GM19351 (cell line): ENCODE results near the gene ARL16.

Experiments
- ATAC-seq: cut with Tn5 transposase; IDR thresholded peaks from one replicate; pipeline ENCODE4 v1.9.1; 2021; ENCODE audit warnings: mild to moderate bottlenecking, moderate library complexity; ENCODE audit not compliant: unreplicated experiment

Gene ARL16

DNA sequence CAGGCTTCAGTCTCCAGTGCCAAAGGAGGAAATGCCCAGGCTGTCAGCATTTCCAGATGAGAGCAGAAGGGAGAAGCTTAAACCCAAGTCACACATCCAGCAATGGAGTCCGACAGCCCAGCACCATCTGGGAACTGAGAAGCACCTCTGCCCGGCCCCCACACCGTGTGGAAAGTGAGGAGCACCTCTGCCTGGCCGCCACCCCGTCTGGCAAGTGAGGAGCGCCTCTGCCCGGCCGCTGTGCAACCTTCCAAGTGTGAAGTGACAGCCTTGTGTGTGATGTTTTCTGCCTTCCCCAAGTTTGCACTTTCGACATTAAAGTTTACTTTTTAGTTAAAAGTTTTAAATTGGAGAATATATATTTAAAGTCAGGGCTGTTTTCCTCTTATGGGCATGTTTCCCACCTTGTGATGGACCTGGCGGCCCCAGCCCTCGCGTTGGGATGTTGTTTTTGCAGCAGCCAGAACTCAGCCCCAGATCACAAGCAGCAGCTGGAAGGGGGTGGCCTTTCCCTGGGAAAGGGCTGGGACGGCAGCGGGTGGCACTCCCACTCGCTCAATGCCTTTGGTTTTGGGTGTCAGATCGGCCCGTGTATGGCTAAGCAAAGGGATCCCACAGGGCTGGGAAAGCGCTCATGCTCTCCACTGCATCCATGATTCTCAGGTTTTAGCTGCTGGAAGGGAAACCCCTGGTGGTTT lies 9.9 kb downstream of the ARL16 start:
- ATAC-seq = no peak

DNA sequence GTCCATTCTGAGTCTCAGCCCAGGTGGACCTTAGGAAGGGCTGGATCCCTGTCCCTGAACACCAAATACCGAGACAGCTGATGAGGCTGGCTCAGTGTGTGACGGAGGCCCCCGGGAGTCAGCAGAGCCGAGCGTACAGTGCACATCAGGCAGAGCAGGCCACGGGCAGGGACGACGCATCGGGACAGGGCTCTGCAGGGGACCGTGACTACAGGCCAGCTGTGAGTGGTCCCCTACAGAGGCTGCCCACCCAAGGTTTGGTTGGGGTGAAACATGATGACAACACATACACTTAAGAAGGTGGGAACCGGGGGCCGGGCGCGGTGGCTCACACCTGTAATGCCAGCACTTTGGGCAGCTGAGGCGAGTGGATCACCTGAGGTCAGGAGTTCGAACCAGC lies 10.6 kb downstream of the ARL16 start:
- no peak for ATAC-seq

DNA sequence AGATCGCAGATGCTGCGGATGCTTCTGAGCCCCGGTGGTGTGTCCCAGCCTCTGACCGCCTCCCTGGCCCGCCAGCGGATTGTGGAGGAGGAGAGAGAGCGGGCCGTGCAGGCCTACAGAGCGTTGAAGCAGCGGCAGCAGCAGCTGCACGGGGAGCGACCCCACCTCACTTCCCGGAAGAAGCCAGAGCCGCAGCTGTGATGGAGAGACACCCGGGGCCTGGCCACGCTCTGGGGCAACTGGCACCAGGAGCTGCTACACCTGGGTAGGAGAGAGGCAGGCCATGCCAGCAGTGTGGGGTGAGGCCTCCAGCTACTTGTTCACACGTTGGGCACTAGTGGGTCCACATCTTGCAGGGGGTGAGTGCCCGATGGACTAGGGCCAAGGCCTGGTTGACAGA lies 11.1 kb downstream of the ARL16 start:
- no peak for ATAC-seq

DNA sequence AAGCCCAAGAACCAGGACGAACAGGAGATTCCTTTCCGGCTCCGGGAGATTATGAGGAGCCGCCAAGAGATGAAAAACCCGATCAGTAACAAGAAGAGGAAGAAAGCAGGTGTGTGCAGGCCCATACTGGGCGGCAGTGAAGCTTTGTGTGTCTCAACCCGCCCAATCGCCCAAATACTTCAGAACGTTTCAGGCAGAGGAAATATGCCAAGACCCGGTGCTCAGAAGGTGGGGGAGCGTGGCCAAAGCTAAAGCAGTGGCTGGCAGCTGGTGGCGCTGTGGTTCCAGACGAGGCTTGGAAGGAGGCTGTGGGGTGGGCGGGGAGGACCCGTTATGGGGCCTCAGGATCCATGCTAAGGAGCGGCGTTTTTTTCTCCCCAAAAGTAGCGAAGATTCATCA lies 15.8 kb downstream of the ARL16 start:
- no peak for ATAC-seq

DNA sequence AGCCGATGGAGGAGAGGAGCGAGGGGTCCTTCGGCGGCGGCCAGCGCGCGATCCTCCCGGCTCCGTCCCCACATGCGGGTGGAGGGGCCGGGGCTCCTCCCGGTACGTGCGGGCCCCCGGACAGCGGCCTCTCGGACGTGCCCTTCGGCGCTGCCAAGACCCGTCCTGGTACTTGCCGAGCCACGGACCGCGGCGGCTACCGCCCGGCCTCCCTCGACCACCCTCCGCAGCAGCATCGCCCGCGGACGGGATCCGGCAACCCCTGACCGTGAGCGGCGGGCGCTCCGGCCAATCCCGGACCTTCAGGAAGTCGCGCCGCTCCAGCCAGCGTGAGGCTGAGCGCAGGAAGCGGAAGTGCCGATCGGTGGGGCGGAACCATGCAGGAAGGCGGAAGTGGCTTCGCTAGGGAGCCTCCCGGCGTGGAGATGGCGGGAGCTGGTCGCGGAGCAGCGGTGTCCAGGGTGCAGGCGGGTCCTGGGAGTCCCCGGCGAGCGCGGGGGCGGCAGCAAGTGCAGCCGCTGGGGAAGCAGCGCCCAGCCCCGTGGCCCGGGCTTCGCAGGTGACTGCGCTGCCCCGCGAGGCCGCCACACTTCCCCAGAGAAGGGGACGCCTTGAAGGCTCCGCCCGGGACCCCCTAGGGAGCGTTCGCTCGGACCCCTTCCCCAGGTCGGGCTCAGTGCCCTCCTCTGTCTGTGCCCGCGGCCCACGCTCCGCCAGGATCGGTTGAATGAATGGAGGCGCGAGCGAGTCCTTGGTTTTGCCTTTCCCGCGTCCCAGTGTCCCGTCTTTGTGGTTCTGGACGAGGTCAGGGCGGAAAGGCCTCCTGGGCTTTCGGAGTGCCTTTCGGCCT lies 17.0 kb downstream of the ARL16 start, which contains the start of the genes CCDC137 and OXLD1:
TSS of gene CCDC137 (plus strand) at position 396 of the 850 bp plus-strand sequence. CDS start at position 426, 30 bp downstream.
TSS of gene OXLD1 (minus strand) at position 264 of the 850 bp plus-strand sequence. CDS start at position 236, 28 bp downstream.
- peak; percentile 88 for ATAC-seq

DNA sequence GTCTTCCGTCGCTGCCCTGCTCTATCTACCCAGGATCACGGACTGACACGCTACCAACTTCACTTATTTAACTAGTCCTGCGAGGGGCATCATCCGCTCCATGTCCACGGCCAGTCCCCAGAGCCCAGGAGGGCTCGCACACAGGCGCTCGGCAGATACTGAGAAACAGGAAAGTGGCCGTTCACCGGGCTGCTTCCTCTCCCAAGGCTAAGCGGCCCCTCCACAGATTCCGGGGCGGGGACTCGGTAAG lies 17.6 kb downstream of the ARL16 start:
- ATAC-seq = no peak

DNA sequence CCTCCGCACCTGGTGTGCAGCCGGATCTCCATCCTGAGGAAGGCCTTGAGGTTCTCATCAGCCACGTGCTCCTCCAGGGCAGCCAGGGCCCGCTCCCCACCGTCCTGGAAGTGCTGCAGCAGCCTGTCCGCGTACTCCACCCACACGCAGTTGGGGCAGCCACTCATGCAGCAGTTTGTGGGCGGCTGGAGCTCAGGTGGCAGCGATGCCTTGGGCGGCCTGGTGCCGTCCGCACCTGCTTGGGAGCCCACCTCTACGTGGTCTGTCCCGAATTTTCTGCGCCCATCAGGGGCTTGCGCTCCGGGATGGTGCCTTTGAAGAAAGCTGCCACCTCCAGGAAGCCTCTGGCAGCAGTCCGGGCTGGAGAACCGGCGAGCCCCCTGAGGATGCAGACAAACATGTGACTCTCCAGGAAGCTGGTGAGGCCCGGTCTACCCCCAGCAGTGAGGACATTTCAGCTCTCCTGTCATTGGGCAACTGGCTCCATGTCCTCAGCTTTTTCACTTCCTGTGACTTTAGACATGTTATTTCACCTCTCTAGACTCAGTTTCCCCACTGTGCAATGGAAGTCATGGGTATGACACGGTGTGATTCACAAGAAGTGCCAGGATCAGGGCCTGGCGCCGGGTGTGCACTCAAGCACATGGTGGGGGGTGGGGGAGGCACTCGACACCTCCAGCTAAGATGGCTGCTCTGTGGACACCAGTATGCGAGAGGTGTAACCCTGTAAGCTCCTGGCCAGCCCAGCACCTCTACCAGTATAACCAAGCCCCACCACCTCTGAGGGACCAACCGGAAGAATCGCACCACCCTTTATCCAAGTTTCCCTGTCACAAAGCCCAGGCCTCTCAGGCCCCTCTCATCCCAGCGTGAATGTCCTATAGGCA lies 18.1 kb downstream of the ARL16 start:
- ATAC-seq = no peak

DNA sequence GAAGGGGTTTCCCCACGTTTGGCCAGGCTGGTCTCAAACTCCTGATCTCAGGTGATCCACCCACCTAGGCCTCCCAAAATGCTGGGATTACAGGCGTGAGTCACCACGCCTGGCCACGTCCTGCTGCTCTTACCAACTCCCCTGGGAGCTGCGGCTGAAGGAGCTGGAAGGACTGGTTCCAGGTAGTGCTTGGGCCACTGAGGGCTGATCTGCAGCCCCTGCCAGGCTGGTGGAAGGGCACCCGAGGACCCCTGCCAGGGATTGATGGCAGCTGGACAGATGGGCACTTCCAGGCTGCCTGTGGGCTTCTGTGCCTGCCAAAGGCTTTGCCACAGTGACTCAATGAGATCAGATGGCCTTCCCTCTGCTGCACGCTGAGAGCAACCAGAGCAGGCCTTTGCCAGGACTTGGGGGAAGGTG lies 19.5 kb downstream of the ARL16 start:
- no peak for ATAC-seq

DNA sequence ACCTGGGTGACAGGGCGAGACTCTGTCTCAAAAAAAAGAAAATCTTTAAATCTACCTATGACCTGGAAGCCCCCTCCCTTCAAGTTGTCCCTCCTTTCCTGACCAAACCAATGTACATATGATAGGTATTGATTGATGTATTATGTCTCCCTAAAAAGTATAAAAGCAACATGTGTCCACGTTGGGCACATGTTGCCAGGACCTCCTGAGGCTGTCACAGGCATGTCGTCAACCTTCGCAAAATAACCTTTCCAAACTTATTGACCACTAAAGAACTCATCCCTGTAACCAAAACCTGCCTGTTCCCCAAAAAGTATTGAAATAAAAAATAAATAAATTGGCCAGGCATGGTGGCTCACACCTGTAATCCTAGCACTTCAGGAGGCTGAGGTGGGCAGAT lies 21.6 kb downstream of the ARL16 start:
- ATAC-seq = no peak

DNA sequence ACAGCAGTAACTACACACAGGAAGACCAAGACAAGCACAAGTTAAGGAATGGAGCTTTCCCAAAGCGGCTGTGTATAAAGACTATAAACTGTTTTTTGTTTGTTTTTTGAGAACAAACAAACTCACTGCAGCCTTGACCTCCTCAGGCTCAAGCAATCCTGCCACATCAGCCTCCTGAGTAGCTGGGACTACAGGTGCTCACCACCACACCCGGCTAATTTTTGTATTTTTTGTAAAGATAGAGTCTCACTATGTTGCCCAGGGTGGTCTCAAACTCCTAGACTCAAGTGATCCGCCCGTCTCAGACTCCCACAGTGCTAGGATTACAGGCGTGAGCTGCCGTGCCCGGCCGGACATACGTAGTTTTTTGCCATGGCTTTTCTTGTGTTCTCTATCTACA lies 23.2 kb downstream of the ARL16 start:
- ATAC-seq = no peak

DNA sequence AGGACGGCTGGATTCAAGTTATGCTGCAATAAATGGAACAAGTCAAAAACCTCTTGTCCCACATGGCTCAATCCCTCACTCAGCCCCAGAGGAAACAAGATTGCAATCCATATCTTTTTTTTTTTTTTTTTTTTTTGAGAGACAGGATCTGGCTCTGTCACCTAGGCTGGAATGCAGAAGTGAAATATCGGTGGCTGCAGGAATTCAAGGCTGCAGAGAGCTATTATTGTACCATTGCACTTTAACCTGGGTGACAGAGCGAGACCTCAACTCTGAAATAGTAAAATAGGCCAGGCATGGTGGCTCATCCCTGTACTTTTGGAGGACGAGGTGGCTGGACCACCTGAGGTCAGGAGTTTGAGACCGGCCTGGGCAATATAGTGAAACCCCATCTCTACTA lies 24.6 kb downstream of the ARL16 start:
- no peak for ATAC-seq

DNA sequence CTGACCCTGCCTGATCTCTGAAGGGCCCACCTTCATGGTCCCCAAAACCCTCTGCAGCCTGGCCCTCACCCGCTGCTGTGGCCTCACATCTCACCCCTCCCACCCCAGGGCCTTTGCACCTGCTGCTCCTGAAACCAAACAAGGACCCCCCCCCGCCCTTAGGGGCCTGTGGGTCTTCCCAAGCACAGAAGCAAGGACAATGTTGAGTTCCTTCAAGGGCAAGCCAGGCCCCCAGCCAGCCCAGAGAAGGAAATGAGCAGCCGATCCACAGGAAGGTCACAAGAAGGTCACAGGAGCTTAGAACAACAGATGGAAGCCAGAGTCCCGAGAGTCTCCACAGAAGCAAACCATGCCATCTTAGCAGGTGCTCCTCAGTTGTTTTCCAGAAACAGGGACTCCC lies 26.8 kb downstream of the ARL16 start:
- no peak for ATAC-seq

DNA sequence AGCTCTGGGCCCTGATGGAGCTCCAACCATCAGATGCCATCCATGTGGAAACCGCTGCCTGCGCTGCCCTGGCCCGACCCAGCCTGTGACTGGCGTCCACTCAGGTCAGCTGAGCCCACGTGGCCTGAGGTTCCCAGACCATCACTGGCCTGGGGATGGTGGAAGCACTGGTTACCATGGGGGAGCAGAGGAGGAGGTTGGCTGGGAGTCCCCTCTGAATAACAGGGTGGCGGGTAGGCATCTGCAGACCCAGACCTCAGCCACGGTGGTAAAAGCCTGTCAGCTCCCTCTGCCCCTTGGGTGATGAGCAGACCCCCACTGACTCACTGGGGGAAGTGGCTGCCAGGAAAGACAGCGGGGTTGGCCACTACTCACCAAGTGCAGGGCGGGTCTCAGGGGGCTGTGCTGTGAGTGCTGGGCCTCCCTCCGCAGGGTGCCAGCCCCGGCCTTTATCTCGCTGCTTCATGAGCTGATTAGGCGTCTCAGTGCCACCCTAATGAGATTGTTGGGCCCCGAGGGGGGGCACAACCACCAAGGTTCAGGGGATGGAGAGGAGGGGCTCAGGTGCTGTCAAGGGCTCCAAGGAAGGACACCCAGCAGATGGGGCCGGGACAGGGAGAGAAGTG lies 27.4 kb downstream of the ARL16 start, which contains the start of gene PDE6G:
TSS of gene PDE6G (minus strand) at position 425 of the 626 bp plus-strand sequence. CDS start 3,237 bp downstream, outside the sequence.
- ATAC-seq = no peak

DNA sequence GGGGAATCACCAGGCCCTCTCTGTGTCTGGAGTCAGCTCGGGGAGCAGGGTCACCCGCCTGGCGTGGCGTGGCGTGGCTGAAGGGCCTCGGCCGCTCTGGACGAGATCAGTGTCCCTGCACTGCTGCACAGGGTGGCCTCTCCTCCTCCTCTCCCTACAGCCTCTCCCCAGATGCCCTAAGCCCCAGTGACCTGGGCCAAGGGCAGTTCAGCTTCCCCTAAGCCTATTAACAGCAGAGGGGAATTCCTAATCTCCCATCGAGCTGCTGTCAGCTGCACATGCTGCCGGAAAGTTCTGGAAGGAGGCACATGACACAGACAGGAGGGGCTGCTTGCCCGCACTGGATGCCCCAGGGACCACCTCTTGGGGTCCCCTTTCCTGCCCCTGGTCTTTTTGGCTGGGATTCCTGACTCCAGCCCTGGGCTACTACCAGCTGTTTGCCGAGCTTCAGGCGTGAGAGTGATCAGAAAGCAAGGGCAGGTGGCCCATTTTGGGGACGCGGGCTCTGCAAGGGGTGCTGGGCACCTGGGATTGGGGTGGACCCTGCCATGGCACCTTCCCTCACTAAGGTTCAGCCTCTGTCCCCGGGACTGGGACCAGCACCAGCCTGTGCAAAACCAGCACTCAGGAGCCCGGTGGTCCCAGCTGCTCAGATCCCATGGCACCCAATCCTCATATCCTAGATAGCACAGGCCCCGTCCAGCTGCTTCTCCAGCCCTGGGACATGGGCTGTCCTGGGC lies 28.0 kb downstream of the ARL16 start:
- no peak for ATAC-seq

DNA sequence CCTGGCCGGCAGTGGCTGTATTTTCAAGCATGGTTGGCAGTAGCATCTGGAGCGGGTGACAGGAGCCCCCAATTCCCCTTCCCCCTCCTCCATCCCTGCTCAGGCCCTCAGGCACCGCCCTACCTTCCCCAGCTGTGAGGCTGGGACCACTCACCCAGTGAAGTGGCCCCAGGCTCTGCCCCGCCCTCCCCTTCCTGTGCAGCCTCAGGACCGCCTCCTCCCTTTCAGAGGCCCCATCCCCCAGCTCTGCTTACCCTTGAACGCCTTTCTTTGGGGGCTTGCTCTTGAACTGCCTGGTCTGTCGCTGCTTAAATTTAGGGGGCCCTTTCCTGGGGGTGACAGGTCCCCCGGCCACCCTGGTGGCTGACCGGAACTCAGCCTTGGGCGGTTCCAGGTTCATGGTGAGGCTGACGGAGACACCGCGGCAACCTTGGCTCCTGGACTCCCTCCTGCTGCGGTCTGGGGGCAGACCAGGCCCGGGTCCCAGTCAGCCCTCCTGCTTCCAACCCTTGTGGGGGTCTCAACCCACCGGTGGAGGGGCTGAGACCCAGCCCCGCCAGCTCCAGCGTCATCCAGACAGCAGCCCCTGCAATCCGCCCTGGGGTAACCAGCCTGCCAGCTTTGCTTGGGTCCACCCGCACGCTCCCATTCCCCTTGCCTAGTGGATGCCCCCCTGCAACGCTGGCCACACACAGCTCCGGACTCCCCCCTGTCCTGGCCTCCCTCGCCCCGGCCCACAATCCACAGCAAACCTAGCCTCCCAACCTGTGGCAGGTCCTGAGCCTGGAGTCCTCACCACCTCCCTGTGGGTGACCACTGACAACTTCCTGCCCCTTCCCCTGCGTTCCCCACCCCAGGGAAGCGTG lies 30.5 kb downstream of the ARL16 start:
- ATAC-seq = no peak

DNA sequence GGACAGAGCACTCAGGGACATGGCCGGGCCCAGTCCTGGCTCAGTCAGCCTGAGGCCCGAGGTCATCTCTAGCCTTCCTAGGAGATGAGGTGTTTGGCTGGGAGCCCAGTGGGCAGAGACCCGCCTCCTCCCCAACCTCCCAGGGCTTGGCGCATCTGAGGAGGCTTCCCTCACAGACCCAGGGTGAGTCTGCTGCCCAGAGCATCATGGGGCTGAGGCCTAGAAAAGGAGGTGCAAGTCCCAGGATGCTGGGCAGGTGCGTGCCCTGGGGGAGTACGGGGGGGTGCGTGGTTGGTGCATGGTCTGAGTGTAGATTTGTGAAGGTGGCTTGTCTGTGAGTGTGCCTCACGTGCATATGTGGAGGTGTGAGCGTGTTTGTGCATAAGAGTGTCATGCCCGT lies 31.9 kb downstream of the ARL16 start:
- ATAC-seq = no peak

DNA sequence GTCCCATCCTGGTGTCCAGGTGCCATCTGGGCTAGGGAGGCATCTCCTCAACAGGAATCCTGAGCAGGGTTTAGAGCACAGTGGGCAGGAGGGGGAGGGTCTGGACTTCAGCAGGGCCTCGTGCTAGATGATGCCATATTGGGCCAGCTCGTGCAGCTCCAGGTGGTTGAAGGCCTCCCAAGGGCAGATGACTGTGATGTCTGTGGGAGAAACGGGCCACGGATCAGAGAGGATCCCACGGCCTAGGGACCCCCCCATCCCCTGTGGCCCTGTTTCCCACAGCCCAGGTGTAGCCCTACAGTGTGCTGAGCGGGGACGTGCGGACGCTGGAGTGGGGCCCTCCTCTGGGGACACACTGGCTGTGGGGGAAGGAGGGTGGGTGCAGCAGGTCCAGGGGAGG lies 32.6 kb downstream of the ARL16 start:
- no peak for ATAC-seq

DNA sequence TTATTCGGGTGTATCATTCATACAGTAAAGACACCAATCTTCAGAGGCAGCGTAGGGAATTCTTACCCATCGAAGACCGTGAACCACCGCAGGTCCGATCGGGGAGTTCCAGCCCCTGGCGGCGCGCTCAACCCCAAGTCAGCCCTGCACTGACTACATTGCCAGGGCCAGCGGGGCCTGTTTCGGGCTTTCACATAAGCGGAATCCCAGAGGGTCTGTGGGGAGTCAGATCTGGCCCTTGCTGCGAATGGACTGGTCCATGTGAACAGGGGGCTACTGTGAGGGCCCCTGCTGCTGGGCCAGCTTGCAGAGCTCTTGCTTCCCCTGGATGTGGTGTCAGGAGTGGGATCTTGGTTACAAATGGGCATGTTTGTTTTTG lies 34.9 kb downstream of the ARL16 start:
- ATAC-seq = no peak

DNA sequence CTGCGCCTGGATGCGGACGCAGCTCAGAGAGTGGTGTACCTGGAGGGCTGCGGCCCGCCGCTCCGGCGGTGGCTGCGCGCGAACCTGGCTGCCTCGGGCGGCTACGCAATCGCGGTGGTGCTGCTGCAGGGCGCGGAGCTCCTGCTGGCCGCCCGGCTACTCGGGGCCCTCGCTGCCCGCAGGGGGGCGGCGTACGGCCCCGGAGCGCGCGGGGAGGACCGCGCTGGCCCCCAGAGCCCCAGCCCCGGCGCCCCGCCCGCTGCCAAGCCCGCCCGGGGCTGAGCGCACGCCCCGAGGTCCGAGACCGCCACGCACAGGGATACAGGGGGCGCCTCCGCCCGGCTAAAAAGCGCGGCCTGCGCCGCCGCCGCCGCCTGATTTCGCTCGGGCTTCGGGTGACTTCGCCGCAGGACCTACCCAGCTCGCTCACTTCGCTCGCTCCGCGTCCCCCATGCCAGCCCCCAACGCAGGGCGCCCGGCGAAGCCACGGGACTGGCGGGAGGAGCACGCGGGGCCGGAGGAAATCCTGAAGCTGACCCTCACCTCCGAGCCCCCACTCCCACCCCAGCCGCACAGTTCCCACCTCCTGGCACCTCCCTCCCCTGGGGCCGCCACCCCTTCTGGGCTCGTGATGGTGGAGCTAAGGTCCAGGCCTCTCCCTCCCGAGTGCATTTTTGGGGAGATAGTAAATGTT lies 35.4 kb downstream of the ARL16 start:
- ATAC-seq = no peak
